ENCODE data around the gene HAGHL.

- TF ChIP-seq, protein P1, sequence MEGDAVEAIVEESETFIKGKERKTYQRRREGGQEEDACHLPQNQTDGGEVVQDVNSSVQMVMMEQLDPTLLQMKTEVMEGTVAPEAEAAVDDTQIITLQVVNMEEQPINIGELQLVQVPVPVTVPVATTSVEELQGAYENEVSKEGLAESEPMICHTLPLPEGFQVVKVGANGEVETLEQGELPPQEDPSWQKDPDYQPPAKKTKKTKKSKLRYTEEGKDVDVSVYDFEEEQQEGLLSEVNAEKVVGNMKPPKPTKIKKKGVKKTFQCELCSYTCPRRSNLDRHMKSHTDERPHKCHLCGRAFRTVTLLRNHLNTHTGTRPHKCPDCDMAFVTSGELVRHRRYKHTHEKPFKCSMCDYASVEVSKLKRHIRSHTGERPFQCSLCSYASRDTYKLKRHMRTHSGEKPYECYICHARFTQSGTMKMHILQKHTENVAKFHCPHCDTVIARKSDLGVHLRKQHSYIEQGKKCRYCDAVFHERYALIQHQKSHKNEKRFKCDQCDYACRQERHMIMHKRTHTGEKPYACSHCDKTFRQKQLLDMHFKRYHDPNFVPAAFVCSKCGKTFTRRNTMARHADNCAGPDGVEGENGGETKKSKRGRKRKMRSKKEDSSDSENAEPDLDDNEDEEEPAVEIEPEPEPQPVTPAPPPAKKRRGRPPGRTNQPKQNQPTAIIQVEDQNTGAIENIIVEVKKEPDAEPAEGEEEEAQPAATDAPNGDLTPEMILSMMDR (conservative IDR thresholded peaks at IDR 0.05 in 1 of 2, IDR thresholded peaks at IDR 0.05 in 1 of 2; ENCODE audit: low read depth in 1 of 2, low read length in 2 of 2) = no peak
- no peak for TF ChIP-seq EZH2 (IDR thresholded peaks at IDR 0.05; ENCODE audit: low read length, missing control alignments)
Measured at GRCh38 chr16:769184-769784, 42.4 kb downstream of the HAGHL start.

Data from fibroblast of lung (primary cell).